Measurements from ENCODE around the gene PTEN.

DNA sequence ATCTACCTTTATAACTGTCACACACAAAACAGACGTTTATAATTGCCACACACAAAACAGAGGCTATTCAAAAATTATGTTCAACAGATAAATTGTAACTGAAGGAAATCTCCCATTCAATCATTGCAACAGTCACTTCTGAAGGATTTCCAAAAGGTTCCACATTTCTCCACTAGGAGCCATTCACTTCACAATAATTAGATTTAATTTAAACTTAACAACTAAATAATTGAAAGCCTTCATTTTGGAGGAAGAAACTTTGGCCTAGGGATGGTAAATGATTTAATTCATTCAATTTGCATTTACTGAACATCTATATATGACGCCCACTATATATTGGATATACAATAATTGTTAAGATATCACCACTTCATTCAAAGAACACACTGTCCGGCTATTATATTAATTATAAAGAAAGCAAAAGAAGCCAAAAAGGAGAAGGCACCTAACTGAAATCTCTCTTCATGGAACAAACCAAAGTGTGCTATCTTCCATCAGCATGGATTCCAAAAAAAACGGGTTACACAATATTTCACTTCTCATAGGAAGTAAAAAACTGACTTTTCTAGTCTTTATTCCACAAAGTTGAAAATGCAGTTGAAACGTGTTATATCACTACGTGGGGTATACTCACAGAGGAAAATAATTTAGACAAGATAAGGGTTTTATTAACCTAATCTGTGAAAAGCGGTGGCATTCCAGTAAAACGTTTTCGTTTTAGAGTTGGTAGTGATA, 47.1 kb upstream of the PTEN start:
- TF ChIP-seq, protein P1, sequence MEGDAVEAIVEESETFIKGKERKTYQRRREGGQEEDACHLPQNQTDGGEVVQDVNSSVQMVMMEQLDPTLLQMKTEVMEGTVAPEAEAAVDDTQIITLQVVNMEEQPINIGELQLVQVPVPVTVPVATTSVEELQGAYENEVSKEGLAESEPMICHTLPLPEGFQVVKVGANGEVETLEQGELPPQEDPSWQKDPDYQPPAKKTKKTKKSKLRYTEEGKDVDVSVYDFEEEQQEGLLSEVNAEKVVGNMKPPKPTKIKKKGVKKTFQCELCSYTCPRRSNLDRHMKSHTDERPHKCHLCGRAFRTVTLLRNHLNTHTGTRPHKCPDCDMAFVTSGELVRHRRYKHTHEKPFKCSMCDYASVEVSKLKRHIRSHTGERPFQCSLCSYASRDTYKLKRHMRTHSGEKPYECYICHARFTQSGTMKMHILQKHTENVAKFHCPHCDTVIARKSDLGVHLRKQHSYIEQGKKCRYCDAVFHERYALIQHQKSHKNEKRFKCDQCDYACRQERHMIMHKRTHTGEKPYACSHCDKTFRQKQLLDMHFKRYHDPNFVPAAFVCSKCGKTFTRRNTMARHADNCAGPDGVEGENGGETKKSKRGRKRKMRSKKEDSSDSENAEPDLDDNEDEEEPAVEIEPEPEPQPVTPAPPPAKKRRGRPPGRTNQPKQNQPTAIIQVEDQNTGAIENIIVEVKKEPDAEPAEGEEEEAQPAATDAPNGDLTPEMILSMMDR (IDR thresholded peaks at IDR 0.05): peak in 2 of 6 experiments; percentile 16 to 40
- TF ChIP-seq POLR2A (IDR thresholded peaks at IDR 0.05): no peak

All from esophagus squamous epithelium (tissue), 4 donors.